NCI-H1105 treated with DMSO at 0.1 percent for 48 hours (cell line): ENCODE results near the gene TMEM174.
"Not testable (repeated sequence)": the region's sequence is repeated elsewhere in the genome, so short reads cannot be mapped to it uniquely, and the experiment has no call there.

Experiments
- DNase-seq: peaks from one replicate; lab custom pipeline; 2025; lab: John Stamatoyannopoulos, UW

Gene TMEM174

GRCh38 chr5:73193592-73193991 is 20.6 kb downstream of the TMEM174 start:
- no peak for DNase-seq

DNA sequence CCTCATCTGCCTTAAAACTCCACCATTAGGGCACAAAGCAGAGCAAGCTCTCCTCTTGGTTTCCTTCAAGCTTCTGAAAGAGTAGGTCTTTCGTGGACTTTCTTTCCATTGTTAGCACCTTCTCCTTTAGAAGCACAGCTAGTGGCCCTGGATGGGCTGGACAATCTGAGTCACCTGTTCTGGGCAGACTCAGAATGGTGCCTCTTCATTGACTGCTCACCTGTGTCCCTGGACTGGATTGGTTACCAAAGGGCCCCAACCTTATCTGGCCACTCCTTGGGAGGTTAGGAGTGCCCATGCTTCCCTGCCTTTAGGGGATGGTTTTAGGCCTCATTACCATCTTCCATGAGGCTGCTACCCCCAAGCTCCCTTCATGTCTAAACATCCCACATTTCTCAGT is 23.2 kb downstream of the TMEM174 start:
- DNase-seq = no peak

DNA sequence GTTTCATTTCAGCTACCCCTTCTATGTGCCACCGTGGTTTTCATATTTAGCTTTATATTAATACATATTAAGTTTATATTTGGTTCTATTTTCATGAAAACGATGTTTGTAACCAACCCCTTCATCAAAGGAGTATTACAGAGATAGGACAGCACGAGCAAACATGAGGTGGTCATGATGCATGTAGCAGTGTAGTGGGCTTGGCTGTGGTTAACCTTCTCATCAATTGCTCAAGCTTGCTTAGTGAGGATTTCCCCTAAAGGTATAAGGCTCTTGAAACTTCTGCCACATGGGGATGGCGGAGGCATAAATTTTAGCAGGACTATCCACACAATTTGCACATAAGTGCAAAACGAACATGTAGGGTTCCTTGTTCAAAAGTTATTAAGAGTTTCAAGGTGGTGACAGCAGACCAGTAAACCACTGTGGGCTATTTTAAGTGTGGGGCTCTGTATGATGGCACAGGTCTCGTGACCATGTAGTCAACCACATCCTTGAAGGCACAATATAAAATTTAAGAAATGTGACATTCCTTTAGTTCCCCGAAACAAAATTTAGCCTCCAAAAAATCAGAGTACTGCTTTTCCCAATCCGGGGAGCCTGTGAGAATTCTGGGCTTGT is 24.8 kb downstream of the TMEM174 start:
- DNase-seq = no peak

GRCh38 chr5:73198833-73199592 is 26.0 kb downstream of the TMEM174 start:
- DNase-seq = no peak

DNA sequence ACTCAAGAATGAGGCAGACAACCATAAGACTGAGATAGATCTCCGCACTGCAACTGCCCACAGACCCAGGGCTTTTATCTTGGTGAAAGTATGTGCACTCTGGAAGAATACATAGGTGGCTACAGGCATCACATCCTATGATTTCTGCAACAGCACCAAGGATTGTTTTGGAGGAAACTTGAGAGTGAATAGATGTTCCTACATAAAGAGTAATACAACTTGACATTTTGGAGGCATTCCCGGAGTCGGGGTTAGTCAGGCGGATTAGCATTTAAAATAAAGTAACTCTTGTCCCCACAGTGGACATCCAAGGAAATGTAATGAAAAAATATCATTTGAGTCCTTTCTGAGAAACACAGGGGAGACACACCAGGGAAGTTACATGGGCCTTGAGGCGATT is 26.7 kb downstream of the TMEM174 start:
- DNase-seq = no peak

- DNase-seq = no peak
Measured at GRCh38 chr5:73201547-73202513, 28.8 kb downstream of the TMEM174 start.

- DNase-seq = peak; percentile 93
Measured at GRCh38 chr5:73204332-73204731, 31.3 kb downstream of the TMEM174 start.

DNA sequence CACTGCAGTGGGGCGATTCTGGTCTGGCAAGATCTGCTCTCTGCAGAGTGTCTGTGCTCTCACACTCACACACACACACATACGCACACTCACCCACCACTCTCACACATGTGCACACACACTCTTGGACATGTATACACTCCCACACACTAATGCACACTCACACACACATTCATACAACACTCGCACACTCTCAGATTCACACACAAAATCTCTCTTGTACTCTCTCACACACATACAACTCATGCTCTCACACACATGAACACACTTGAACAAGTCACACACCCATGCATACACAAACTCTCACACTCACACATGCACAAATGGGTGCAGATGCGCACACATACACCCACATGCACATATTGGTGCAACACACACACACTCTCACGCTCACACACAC is 31.7 kb downstream of the TMEM174 start:
- no peak for DNase-seq

- DNase-seq = peak; percentile 70
Measured at GRCh38 chr5:73205305-73205704, 32.3 kb downstream of the TMEM174 start.

DNA sequence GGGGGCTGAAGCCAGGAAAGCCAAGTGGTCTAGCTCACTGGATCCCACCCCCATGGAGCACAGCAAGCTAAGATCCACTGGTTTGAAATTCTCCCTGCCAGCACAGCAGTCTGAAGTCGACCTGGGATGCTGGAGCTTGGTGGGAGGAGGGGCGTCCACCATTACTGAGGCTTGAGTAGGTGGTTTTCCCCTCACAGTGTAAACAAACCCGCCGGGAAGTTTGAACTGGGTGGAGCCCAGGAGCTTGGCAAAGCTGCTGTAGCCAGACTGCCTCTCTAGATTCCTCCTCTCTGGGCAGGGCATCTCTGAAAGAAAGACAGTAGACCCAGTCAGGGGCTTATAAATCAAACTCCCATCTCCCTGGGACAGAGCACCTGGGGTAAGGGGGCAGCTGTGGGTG is 34.2 kb downstream of the TMEM174 start:
- not testable (repeated sequence) for DNase-seq

GRCh38 chr5:73209075-73209474 is 36.1 kb downstream of the TMEM174 start:
- DNase-seq = not testable (repeated sequence)

- not testable (repeated sequence) for DNase-seq
Measured at GRCh38 chr5:73212693-73213092, 39.7 kb downstream of the TMEM174 start.

DNA sequence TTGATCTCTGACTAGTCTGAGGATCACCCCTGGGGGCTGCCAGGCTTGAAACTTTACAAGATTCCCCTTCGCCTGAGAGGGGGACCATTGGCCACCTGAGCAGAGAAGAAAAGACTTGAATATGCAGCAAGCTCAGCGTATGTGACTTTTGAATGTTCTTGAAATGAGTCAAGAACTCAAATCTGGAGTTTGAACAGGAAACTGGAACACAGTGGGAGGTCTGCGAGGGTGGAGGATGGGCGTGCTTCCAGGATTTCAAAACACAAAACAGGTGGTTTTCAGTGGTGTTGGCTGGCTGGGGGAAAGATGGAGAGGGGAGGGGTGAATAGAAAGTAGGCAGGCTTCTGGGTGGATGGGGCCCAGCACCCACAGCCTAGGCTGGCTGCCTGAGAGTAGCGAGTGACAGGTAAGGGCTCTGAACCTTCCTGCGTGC is 40.6 kb downstream of the TMEM174 start:
- DNase-seq = no peak

GRCh38 chr5:73214306-73214705 is 41.3 kb downstream of the TMEM174 start:
- DNase-seq = no peak

DNA sequence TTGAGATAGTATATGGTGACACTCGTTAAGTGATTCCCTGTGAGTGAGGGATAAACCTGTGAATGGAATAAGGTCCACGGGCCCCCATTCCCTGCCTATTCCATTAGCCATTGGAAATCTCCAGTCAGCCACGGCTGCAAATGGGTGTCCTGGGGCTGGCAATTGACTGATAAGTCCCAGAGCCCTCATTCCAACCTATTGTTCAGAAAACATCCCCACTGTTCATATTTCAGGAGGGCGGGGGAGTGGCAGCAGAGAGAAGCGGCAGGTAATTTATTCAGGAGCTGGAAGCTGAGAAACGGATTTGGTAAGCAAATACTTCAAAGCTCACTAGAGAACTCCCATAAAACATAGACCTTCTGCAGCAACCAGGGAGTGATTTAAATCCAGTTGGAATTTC is 42.0 kb downstream of the TMEM174 start:
- DNase-seq = peak; percentile 55

- DNase-seq = no peak
Measured at GRCh38 chr5:73215531-73215890, 42.5 kb downstream of the TMEM174 start.

GRCh38 chr5:73215891-73216610 is 43.1 kb downstream of the TMEM174 start:
- peak; percentile 75 for DNase-seq

DNA sequence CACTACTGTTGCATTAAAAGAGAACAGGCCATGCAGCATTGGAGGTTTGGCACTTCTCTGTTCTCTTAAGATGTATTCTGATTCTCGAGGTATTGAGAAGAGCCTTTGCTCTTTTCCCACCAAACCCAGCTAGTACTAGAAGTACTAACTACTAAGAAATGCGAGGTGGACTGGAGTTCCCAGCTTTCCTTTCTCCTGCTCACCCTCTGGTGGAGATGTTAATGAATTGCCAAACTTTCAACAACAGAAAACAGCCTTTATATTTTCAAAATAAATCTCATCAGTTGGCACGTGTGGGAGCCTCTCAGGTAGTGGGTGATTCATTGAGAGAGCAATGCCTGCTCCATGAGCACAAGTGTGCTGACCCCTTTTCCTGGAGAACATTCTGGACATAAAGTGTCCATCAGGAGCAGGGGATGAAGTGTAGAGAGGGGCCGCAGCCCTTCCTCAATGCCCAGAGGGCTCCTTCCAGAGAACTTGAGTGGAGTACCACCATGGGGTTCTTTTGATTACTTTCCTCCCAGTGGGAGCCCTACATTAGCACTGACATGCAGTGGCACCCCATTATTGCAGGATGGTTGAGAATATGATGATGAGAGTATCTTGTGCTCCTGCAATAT is 45.7 kb downstream of the TMEM174 start:
- peak; percentile 1 for DNase-seq

DNA sequence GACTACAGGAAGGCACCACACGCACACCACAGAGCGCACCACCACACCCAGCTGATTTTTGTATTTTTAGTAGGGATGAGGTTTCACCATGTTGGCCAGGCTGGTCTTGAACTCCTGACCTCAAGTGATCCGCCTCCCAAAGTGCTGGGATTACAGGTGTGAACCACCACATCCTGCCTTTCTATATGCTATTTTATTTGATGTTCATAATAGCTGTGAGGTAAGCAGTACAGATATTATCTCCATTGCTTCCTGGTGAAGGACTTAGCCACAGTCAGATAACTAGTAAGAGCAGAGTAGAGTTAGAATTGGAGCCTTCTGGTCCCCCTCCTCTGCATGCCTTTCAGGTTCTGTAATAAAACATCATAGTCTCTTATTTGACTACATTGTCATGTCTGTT is 46.3 kb downstream of the TMEM174 start:
- DNase-seq = not testable (repeated sequence)

DNA sequence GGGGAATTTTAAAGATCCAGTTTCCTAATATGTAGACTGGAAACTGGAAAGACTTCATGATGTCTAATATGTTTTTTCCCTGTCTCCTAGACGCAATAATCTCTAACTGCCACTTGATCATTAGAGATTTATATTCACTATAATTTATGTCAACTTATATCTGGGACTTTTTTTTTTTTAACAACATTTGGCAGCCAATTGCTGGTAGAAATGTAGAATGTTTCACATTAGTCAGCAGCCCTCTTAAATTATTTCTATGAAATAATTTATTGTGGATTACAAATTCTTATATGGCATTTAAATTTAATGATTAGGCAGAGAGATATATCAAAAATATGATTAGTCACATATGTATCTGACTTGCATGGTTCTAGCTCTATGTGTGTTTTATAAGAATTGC is 48.2 kb downstream of the TMEM174 start:
- DNase-seq = no peak

GRCh38 chr5:73221726-73222125 is 48.7 kb downstream of the TMEM174 start:
- DNase-seq = no peak
